HG03108 (cell line): ENCODE data around the gene UNG.

ENCODE experiments used
- ATAC-seq: cut with Tn5 transposase; IDR thresholded peaks from one replicate; pipeline ENCODE4 v1.9.1; 2021; ENCODE audit warnings: moderate library complexity; ENCODE audit not compliant: unreplicated experiment

Gene UNG

GRCh38 chr12:109154451-109155438 is 57.3 kb downstream of the UNG start:
- ATAC-seq = peak; percentile 71

- no peak for ATAC-seq
Observed at GRCh38 chr12:109156036-109156435, 58.6 kb downstream of the UNG start.

- ATAC-seq = no peak
Observed at GRCh38 chr12:109156586-109156985, 59.2 kb downstream of the UNG start.

GRCh38 chr12:109157986-109158385 is 60.6 kb downstream of the UNG start:
- ATAC-seq = no peak

- ATAC-seq = no peak
Observed at GRCh38 chr12:109160433-109160832, 63.0 kb downstream of the UNG start.
